Activated CD4-positive, alpha-beta memory T cell treated with anti-CD3 and anti-CD28 coated beads, Interleukin-2, amount 10 ng/mL, durations not matched to agents 7 days and 5 days (primary cell): ENCODE measurements around the gene ZBTB20. TPM values are rescaled to one million over a fixed set of nuclear protein-coding genes. Genes with fewer than 3 reads are reported as not detected.

ENCODE experiments used
- CTCF ChIA-PET: fragments of 350-600 bp; sonication (Branson Sonifier 250); formaldehyde crosslinking; loops from one replicate; lab custom pipeline; 2021; ENCODE audit warnings: antibody characterized with exemption, inconsistent platforms; lab: Charles Lee
- POLR2A ChIA-PET: fragments of 350-600 bp; sonication (Branson Sonifier 250); formaldehyde crosslinking; loops from one replicate; lab custom pipeline; 2021; ENCODE audit warnings: antibody characterized with exemption; lab: Charles Lee
- DNase-seq: peaks from one replicate; pipeline ENCODE4 v3.0.0-alpha.2; 2020
- H3K27ac Mint-ChIP-seq: one replicate; pipeline ENCODE4 v1.8.0; 2021; ENCODE audit warnings: mild to moderate bottlenecking, mixed read lengths
- H3K27me3 Mint-ChIP-seq: one replicate; pipeline ENCODE4 v1.8.0; 2021; ENCODE audit warnings: mixed read lengths
- H3K36me3 Mint-ChIP-seq: one replicate; pipeline ENCODE4 v1.8.0; 2021; ENCODE audit warnings: low read depth, mixed read lengths
- H3K4me1 Mint-ChIP-seq: one replicate; pipeline ENCODE4 v1.8.0; 2021; ENCODE audit warnings: mixed read lengths
- H3K4me3 Mint-ChIP-seq: one replicate; pipeline ENCODE4 v1.8.0; 2021; ENCODE audit warnings: mild to moderate bottlenecking, mixed read lengths
- H3K9me3 Mint-ChIP-seq: one replicate; pipeline ENCODE4 v1.8.0; 2021; ENCODE audit warnings: mixed read lengths
- total RNA-seq, 2 experiments: library from RNA; stranded (reverse); gene quantifications; one replicate each; pipeline ENCODE4 v1.2.3, GENCODE V29; 2021

The ZBTB20 gene
- total RNA-seq, 2 experiments from 2014 or later = 6.3 to 8.6 TPM

GRCh38 chr3:114758831-114759699 is 388.0 kb downstream of the ZBTB20 start:
- DNase-seq = no peak
- ChIA-PET POLR2A (no interaction called here), CTCF (no interaction called here)
- no peaks in the 10 kb centered on the region for H3K4me1 Mint-ChIP-seq
- no peaks in the 10 kb centered on the region for H3K27me3 Mint-ChIP-seq
- no peaks in the 10 kb centered on the region for H3K9me3 Mint-ChIP-seq
- H3K27ac Mint-ChIP-seq = no peak overlapping the region
- no peak overlapping the region for H3K4me3 Mint-ChIP-seq
- H3K36me3 Mint-ChIP-seq = no peaks in the 10 kb centered on the region

GRCh38 chr3:114756506-114757279 is 390.4 kb downstream of the ZBTB20 start:
- H3K27ac Mint-ChIP-seq = no peak overlapping the region
- POLR2A ChIA-PET = no interaction called here
- no peak for DNase-seq
- no peak overlapping the region for H3K4me3 Mint-ChIP-seq
- CTCF ChIA-PET = no interaction called here
- H3K9me3 Mint-ChIP-seq = no peaks in the 10 kb centered on the region
- H3K27me3 Mint-ChIP-seq = no peaks in the 10 kb centered on the region
- H3K36me3 Mint-ChIP-seq = no peaks in the 10 kb centered on the region
- H3K4me1 Mint-ChIP-seq = no peaks in the 10 kb centered on the region

GRCh38 chr3:114746502-114746901 is 400.6 kb downstream of the ZBTB20 start:
- DNase-seq = no peak
- Mint-ChIP-seq H3K36me3 (no peaks in the 10 kb centered on the region), H3K4me3 (peak overlapping the region; percentile 41), H3K4me1 (peaks cover 17% of the 10 kb centered on the region), H3K9me3 (no peaks in the 10 kb centered on the region), H3K27ac (peak overlapping the region; percentile 44), H3K27me3 (no peaks in the 10 kb centered on the region)
- ChIA-PET CTCF (no interaction called here), POLR2A (no interaction called here)

- Mint-ChIP-seq H3K27me3 (no peaks in the 10 kb centered on the region), H3K4me3 (no peak overlapping the region), H3K9me3 (no peaks in the 10 kb centered on the region), H3K27ac (no peak overlapping the region), H3K36me3 (no peaks in the 10 kb centered on the region), H3K4me1 (peaks cover 17% of the 10 kb centered on the region)
- ChIA-PET POLR2A (no interaction called here), CTCF (no interaction called here)
- DNase-seq = no peak
Observed at GRCh38 chr3:114745322-114746240, 401.5 kb downstream of the ZBTB20 start.

GRCh38 chr3:114743746-114744485 is 403.2 kb downstream of the ZBTB20 start:
- peaks cover 17% of the 10 kb centered on the region for H3K4me1 Mint-ChIP-seq
- no peak overlapping the region for H3K4me3 Mint-ChIP-seq
- ChIA-PET POLR2A (no interaction called here), CTCF (no interaction called here)
- no peaks in the 10 kb centered on the region for H3K9me3 Mint-ChIP-seq
- no peak overlapping the region for H3K27ac Mint-ChIP-seq
- H3K27me3 Mint-ChIP-seq = no peaks in the 10 kb centered on the region
- DNase-seq = no peak
- H3K36me3 Mint-ChIP-seq = no peaks in the 10 kb centered on the region

- peaks cover 4% of the 10 kb centered on the region for H3K4me1 Mint-ChIP-seq
- DNase-seq = no peak
- no peak overlapping the region for H3K27ac Mint-ChIP-seq
- ChIA-PET CTCF (no interaction called here), POLR2A (no interaction called here)
- no peaks in the 10 kb centered on the region for H3K9me3 Mint-ChIP-seq
- H3K36me3 Mint-ChIP-seq = no peaks in the 10 kb centered on the region
- no peak overlapping the region for H3K4me3 Mint-ChIP-seq
- H3K27me3 Mint-ChIP-seq = no peaks in the 10 kb centered on the region
Observed at GRCh38 chr3:114741066-114741465, 406.0 kb downstream of the ZBTB20 start.

GRCh38 chr3:114739627-114740026 is 407.5 kb downstream of the ZBTB20 start:
- Mint-ChIP-seq H3K4me3 (no peak overlapping the region), H3K36me3 (no peaks in the 10 kb centered on the region)

GRCh38 chr3:114732353-114732752 is 414.7 kb downstream of the ZBTB20 start:
- no peaks in the 10 kb centered on the region for H3K9me3 Mint-ChIP-seq
- no peak overlapping the region for H3K27ac Mint-ChIP-seq
- no peaks in the 10 kb centered on the region for H3K27me3 Mint-ChIP-seq
- H3K36me3 Mint-ChIP-seq = no peaks in the 10 kb centered on the region
- no peaks in the 10 kb centered on the region for H3K4me1 Mint-ChIP-seq
- POLR2A ChIA-PET = no interaction called here
- no peak overlapping the region for H3K4me3 Mint-ChIP-seq
- DNase-seq = no peak
- CTCF ChIA-PET = no interaction called here

More at GRCh38 chr3:114739627-114740026, 407.5 kb downstream of the ZBTB20 start:
- no peak for DNase-seq
- H3K27me3 Mint-ChIP-seq = no peaks in the 10 kb centered on the region
- ChIA-PET POLR2A (no interaction called here), CTCF (no interaction called here)
- H3K27ac Mint-ChIP-seq = no peak overlapping the region
- H3K4me1 Mint-ChIP-seq = peaks cover 4% of the 10 kb centered on the region
- H3K9me3 Mint-ChIP-seq = no peaks in the 10 kb centered on the region

- no peaks in the 10 kb centered on the region for H3K4me1 Mint-ChIP-seq
- CTCF ChIA-PET = no interaction called here
- no peak overlapping the region for H3K4me3 Mint-ChIP-seq
- no peaks in the 10 kb centered on the region for H3K9me3 Mint-ChIP-seq
- no peak for DNase-seq
- POLR2A ChIA-PET = no interaction called here
- no peaks in the 10 kb centered on the region for H3K36me3 Mint-ChIP-seq
- no peaks in the 10 kb centered on the region for H3K27me3 Mint-ChIP-seq
- no peak overlapping the region for H3K27ac Mint-ChIP-seq
Observed at GRCh38 chr3:114730397-114730796, 416.7 kb downstream of the ZBTB20 start.

- POLR2A ChIA-PET = no interaction called here
- DNase-seq = no peak
- Mint-ChIP-seq H3K4me1 (peaks cover 3% of the 10 kb centered on the region), H3K27ac (no peak overlapping the region), H3K9me3 (no peaks in the 10 kb centered on the region), H3K4me3 (no peak overlapping the region), H3K36me3 (no peaks in the 10 kb centered on the region), H3K27me3 (no peaks in the 10 kb centered on the region)
- CTCF ChIA-PET = no interaction called here
Observed at GRCh38 chr3:114727373-114727772, 419.7 kb downstream of the ZBTB20 start.

GRCh38 chr3:114725966-114726365 is 421.1 kb downstream of the ZBTB20 start:
- H3K4me1 Mint-ChIP-seq = peaks cover 16% of the 10 kb centered on the region
- H3K4me3 Mint-ChIP-seq = no peak overlapping the region
- no peak for DNase-seq
- ChIA-PET CTCF (interaction anchor here (0.6 kb wide), 1 partner anchor 45 kb away, joined by 3 read pairs; no protein-coding TSS in a partner anchor), POLR2A (no interaction called here)
- no peak overlapping the region for H3K27ac Mint-ChIP-seq
- H3K9me3 Mint-ChIP-seq = no peaks in the 10 kb centered on the region
- no peaks in the 10 kb centered on the region for H3K36me3 Mint-ChIP-seq
- H3K27me3 Mint-ChIP-seq = no peaks in the 10 kb centered on the region

GRCh38 chr3:114722530-114722929 is 424.6 kb downstream of the ZBTB20 start:
- Mint-ChIP-seq H3K4me1 (peaks cover 19% of the 10 kb centered on the region), H3K36me3 (no peaks in the 10 kb centered on the region), H3K27ac (no peak overlapping the region), H3K4me3 (no peak overlapping the region), H3K27me3 (no peaks in the 10 kb centered on the region), H3K9me3 (no peaks in the 10 kb centered on the region)
- DNase-seq = no peak
- ChIA-PET POLR2A (no interaction called here), CTCF (no interaction called here)
